GM21526 (cell line): ENCODE results near the gene AK1.

Source experiments
- ATAC-seq: cut with Tn5 transposase; IDR thresholded peaks from one replicate; pipeline ENCODE4 v1.9.1; 2021; ENCODE audit warnings: moderate library complexity; ENCODE audit not compliant: unreplicated experiment, low FRiP score

The AK1 gene

DNA sequence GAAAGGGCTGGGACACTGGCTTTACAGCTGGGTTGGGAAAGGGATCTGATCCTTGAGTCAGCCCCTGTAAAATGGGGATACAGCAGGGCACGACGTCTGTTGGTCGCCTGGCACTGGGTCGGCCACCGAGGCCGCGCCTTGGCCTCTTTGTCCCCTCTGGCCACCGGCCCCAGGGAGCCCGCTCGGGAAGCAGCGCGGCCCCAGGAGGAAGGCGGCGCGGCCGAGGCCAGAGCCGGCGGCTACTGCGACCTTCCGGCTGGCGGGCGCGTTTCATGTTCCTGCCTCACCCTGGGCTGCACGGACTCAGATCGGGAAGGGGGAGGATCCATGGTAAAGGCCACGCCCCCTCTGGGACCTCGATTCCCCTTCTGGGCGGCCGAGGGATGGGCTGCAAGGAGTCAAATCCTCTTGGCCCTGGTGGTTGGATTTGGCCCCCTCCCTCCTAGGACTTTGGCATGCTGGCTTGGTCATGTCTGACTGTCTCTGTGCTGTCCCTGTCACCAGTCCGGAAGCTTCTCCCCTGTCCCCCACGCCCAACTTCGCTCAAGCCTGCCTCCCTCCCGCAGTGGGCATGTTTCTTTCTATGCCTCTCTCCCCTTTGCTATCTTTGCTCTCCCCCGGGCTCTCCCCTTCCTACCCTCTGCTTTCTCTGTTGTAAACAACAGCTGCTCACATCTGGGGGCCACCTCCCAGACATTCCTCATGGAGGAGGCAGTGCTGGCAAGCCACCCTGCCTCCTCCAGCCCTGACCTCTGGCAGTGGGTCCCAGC, 49.0 kb downstream of the AK1 start:
- no peak for ATAC-seq

- no peak for ATAC-seq
These were observed 51.1 kb downstream of the AK1 start for GRCh38 chr9:127826253-127826913.

GRCh38 chr9:127825319-127826051, 52.0 kb downstream of the AK1 start:
- no peak for ATAC-seq

GRCh38 chr9:127822108-127822507, 55.4 kb downstream of the AK1 start:
- ATAC-seq: no peak

DNA sequence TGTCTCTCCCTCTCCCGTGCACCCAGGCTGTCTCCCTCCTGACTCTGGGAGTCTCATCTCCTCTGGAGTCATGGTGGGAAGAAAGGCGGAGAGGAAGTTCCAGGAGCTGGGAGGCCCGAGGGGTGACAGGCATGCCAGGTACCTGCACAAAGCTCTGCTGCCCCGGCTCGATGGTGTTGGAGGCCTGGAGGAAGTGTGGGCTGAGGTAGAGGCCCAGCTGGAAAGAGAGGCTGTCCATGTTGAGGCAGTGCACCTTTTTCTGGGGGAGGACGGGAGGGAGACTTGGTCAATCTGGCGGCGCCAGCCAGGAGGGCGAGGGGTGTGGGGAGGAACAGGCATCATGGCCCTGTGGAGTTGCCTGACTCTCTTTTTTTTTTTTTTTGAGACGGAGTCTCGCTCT, 58.9 kb downstream of the AK1 start:
- no peak for ATAC-seq

DNA sequence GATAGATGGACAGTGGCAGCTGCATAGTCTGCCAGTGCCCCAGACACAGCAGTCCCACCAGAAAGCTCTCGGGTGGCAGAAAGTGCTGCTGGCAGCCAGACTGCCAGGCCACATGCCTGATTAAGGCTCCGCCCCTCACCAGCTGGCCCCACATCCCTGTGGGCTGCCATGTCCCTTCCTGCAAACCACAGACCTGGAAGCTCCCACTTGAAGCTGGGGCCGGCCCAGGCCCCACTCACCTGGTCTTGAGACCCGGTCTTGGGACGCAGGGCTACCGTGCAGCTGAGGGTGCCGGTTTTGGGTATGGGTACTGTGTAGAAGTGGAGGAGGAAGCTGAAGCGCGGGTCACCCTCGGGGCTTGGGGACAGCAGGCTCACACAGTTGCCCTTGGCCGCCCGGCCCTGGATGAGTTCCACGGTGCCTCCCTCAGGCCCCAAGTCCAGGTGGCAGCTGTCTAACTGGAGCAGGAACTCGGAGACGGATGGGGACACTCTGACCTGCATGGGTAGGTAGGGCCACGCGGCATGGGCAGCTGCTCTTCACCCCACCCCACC, 59.5 kb downstream of the AK1 start:
- ATAC-seq: no peak

DNA sequence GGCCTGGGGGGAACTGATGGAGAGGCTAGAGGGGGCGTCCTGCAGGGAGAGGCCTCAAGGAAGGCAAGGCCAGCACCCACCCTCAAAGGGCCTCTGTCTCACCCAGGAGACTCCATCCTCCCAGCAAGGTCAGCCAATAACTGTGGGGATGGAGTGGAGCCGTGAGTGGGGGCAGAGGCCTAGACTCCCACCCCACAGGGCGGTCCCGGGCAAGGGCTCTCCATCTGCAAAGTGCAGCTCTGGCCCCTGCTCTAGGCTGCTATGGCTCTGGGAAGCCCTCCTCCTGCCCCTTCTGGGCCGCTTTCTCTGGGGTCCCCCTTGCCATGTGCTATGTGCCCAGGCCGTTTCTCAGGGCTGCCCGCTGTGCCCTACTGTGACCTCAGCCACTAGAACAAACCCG, 60.7 kb downstream of the AK1 start:
- ATAC-seq: no peak
